WTC11 (cell line): Measurements from ENCODE around the gene GABBR2.

Experiments used
- CREB1 ChIP-seq: sonication (generic); formaldehyde crosslinking; IDR thresholded peaks from 2 replicates; pipeline ENCODE4 v1.8.0; 2023; ENCODE audit warnings: mild to moderate bottlenecking, missing genetic modification reagents
- CTCF ChIP-seq: fragments of 200-600 bp; IDR thresholded peaks from 2 replicates; pipeline ENCODE4 v1.8.0; 2022; ENCODE audit warnings: antibody characterized with exemption
- ELF4 ChIP-seq: sonication (generic); formaldehyde crosslinking; IDR thresholded peaks from 2 replicates; pipeline ENCODE4 v1.8.1; 2022; ENCODE audit warnings: low read depth, mild to moderate bottlenecking, moderate library complexity, missing genetic modification reagents
- MYBL2 ChIP-seq: sonication (generic); formaldehyde crosslinking; IDR thresholded peaks from 2 replicates; pipeline ENCODE4 v1.8.1; 2023; ENCODE audit warnings: mild to moderate bottlenecking, moderate library complexity, missing genetic modification reagents
- NFE2L1 ChIP-seq: sonication (generic); formaldehyde crosslinking; IDR thresholded peaks from 2 replicates; pipeline ENCODE4 v1.8.1; 2023; ENCODE audit warnings: missing genetic modification reagents
- NFYB ChIP-seq: sonication (generic); formaldehyde crosslinking; conservative IDR thresholded peaks from 2 replicates; pipeline ENCODE4 v1.8.0; 2022; ENCODE audit warnings: low read depth, missing genetic modification reagents
- RELA ChIP-seq: sonication (generic); formaldehyde crosslinking; IDR thresholded peaks from 2 replicates; pipeline ENCODE4 v1.8.1; 2022; ENCODE audit warnings: missing genetic modification reagents, mild to moderate bottlenecking, borderline replicate concordance
- SP1 ChIP-seq: sonication (generic); formaldehyde crosslinking; conservative IDR thresholded peaks from 2 replicates; pipeline ENCODE4 v1.8.1; 2022; ENCODE audit warnings: missing genetic modification reagents
- TCF7 ChIP-seq: sonication (generic); formaldehyde crosslinking; IDR thresholded peaks from 2 replicates; pipeline ENCODE4 v1.8.0; 2022; ENCODE audit warnings: mild to moderate bottlenecking, low read depth, missing genetic modification reagents, moderate library complexity
- USF2 ChIP-seq: sonication (generic); formaldehyde crosslinking; IDR thresholded peaks from 2 replicates; pipeline ENCODE4 v1.8.1; 2023; ENCODE audit warnings: mild to moderate bottlenecking, missing genetic modification reagents, moderate library complexity
- ZNF423 ChIP-seq: fragments of 250-450 bp; sonication (Bioruptor Pico); IDR thresholded peaks from 2 replicates; pipeline ENCODE4 v2.1.2; 2022; ENCODE audit warnings: mild to moderate bottlenecking, moderate library complexity

- TF ChIP-seq CTCF (no peak), USF2 (CRISPR knock-in tag) (no peak), ZNF423 (no peak), ELF4 (CRISPR knock-in tag) (no peak), MYBL2 (CRISPR knock-in tag) (no peak), TCF7 (CRISPR knock-in tag) (no peak), RELA (CRISPR knock-in tag) (no peak), NFE2L1 (no peak), NFYB (CRISPR knock-in tag) (no peak), SP1 (CRISPR knock-in tag) (no peak), CREB1 (CRISPR knock-in tag) (no peak)
Measured at GRCh38 chr9:98455256-98456155, 253.2 kb downstream of the GABBR2 start.
